Measurements from ENCODE around the gene PLEKHA7. TPM values are rescaled to one million over a fixed set of nuclear protein-coding genes. Genes with fewer than 3 reads are reported as not detected.
"Not testable (repeated sequence)": the region's sequence is repeated elsewhere in the genome, so short reads cannot be mapped to it uniquely, and the experiment has no call there.

PLEKHA7 gene
- total RNA-seq, 2 donors from 2014 or later = 17.5 to 21.9 TPM

- no peak overlapping the region for H3K4me3 Mint-ChIP-seq
- no peaks in the 10 kb centered on the region for H3K9me3 Mint-ChIP-seq
- no peaks in the 10 kb centered on the region for H3K9me3 ChIP-seq (ENCODE audit: control insufficient read depth, low read length)
- H3K4me1 Mint-ChIP-seq = peaks cover 20% of the 10 kb centered on the region
- no peak for DNase-seq
- H3K4me1 ChIP-seq (ENCODE audit: control insufficient read depth, insufficient read depth, low read length) = peaks cover 7% of the 10 kb centered on the region
- WGBS, 2 experiments (ENCODE audit: insufficient coverage in 1 of 2, insufficient read length in 1 of 2) = 90 to 97% methylated on average over 3 to 6 of the region's 6 CpGs
- no peak overlapping the region for H3K9ac ChIP-seq (ENCODE audit: extremely low read depth, low read length, poor library complexity, severe bottlenecking)
- peaks cover 5% of the 10 kb centered on the region for H3K27me3 ChIP-seq (ENCODE audit: control insufficient read depth, insufficient read depth, low read length, poor library complexity, severe bottlenecking)
- no peak overlapping the region for H3K27ac Mint-ChIP-seq
- TF ChIP-seq CTCF (conservative IDR thresholded peaks at IDR 0.05) = no peak
- H3K36me3 Mint-ChIP-seq (ENCODE audit: low read depth) = no peaks in the 10 kb centered on the region
- peaks cover 15% of the 10 kb centered on the region for H3K27me3 Mint-ChIP-seq (ENCODE audit: insufficient read depth)
- no peak overlapping the region for H3K4me3 ChIP-seq (ENCODE audit: low read length)
- no peaks in the 10 kb centered on the region for H3K36me3 ChIP-seq (ENCODE audit: control insufficient read depth, insufficient read depth, low read length)
- no peak overlapping the region for H3K27ac ChIP-seq (ENCODE audit: low read depth, low read length)
Measured at GRCh38 chr11:16966930-16967671, 47.1 kb downstream of the PLEKHA7 start.

GRCh38 chr11:16964501-16964900 is 49.7 kb downstream of the PLEKHA7 start:
- Mint-ChIP-seq H3K4me1 (peaks cover 38% of the 10 kb centered on the region), H3K36me3 (ENCODE audit: low read depth) (no peaks in the 10 kb centered on the region), H3K9me3 (no peaks in the 10 kb centered on the region), H3K27me3 (ENCODE audit: insufficient read depth) (peaks cover 29% of the 10 kb centered on the region), H3K4me3 (no peak overlapping the region), H3K27ac (no peak overlapping the region)
- Histone ChIP-seq H3K4me3 (ENCODE audit: low read length) (no peak overlapping the region), H3K27me3 (ENCODE audit: control insufficient read depth, insufficient read depth, low read length, poor library complexity, severe bottlenecking) (peaks cover 7% of the 10 kb centered on the region), H3K9ac (ENCODE audit: extremely low read depth, low read length, poor library complexity, severe bottlenecking) (no peak overlapping the region), H3K36me3 (ENCODE audit: control insufficient read depth, insufficient read depth, low read length) (no peaks in the 10 kb centered on the region), H3K9me3 (ENCODE audit: control insufficient read depth, low read length) (no peaks in the 10 kb centered on the region), H3K27ac (ENCODE audit: low read depth, low read length) (no peak overlapping the region), H3K4me1 (ENCODE audit: control insufficient read depth, insufficient read depth, low read length) (peaks cover 25% of the 10 kb centered on the region)
- 99 to 100% methylated on average over 3 of the region's 3 CpGs for WGBS, 2 experiments (ENCODE audit: insufficient coverage in 1 of 2, insufficient read length in 1 of 2)
- no peak for DNase-seq
- TF ChIP-seq CTCF (conservative IDR thresholded peaks at IDR 0.05) = no peak

GRCh38 chr11:16963316-16963876 is 50.8 kb downstream of the PLEKHA7 start:
- H3K4me1 ChIP-seq (ENCODE audit: control insufficient read depth, insufficient read depth, low read length) = peaks cover 36% of the 10 kb centered on the region
- Mint-ChIP-seq H3K9me3 (no peaks in the 10 kb centered on the region), H3K36me3 (ENCODE audit: low read depth) (no peaks in the 10 kb centered on the region), H3K4me3 (no peak overlapping the region), H3K27ac (no peak overlapping the region), H3K27me3 (ENCODE audit: insufficient read depth) (peaks cover 32% of the 10 kb centered on the region), H3K4me1 (peaks cover 48% of the 10 kb centered on the region)
- H3K36me3 ChIP-seq (ENCODE audit: control insufficient read depth, insufficient read depth, low read length) = no peaks in the 10 kb centered on the region
- H3K9ac ChIP-seq (ENCODE audit: extremely low read depth, low read length, poor library complexity, severe bottlenecking) = no peak overlapping the region
- WGBS, 2 experiments (ENCODE audit: insufficient coverage in 1 of 2, insufficient read length in 1 of 2) = 58 to 91% methylated on average over 2 to 3 of the region's 3 CpGs
- no peak overlapping the region for H3K4me3 ChIP-seq (ENCODE audit: low read length)
- no peak for TF ChIP-seq CTCF (conservative IDR thresholded peaks at IDR 0.05)
- peaks cover 7% of the 10 kb centered on the region for H3K27me3 ChIP-seq (ENCODE audit: control insufficient read depth, insufficient read depth, low read length, poor library complexity, severe bottlenecking)
- H3K27ac ChIP-seq (ENCODE audit: low read depth, low read length) = no peak overlapping the region
- H3K9me3 ChIP-seq (ENCODE audit: control insufficient read depth, low read length) = no peaks in the 10 kb centered on the region
- DNase-seq = no peak

- peaks cover 35% of the 10 kb centered on the region for H3K4me1 ChIP-seq (ENCODE audit: control insufficient read depth, insufficient read depth, low read length)
- H3K36me3 Mint-ChIP-seq (ENCODE audit: low read depth); H3K36me3 ChIP-seq (ENCODE audit: control insufficient read depth, insufficient read depth, low read length); H3K9me3 ChIP-seq (ENCODE audit: control insufficient read depth, low read length); H3K4me3 Mint-ChIP-seq; H3K4me3 ChIP-seq (ENCODE audit: low read length); H3K27ac Mint-ChIP-seq; H3K9me3 Mint-ChIP-seq; H3K27me3 ChIP-seq (ENCODE audit: control insufficient read depth, insufficient read depth, low read length, poor library complexity, severe bottlenecking); H3K9ac ChIP-seq (ENCODE audit: extremely low read depth, low read length, poor library complexity, severe bottlenecking); DNase-seq; H3K27ac ChIP-seq (ENCODE audit: low read depth, low read length): not testable (repeated sequence)
- H3K4me1 Mint-ChIP-seq = peaks cover 45% of the 10 kb centered on the region
- peaks cover 33% of the 10 kb centered on the region for H3K27me3 Mint-ChIP-seq (ENCODE audit: insufficient read depth)
Measured at GRCh38 chr11:16962589-16962988, 51.6 kb downstream of the PLEKHA7 start.
